SK-N-MC (cell line): ENCODE measurements around the gene CYTH3.

ENCODE experiments used
- FOXP2 ChIP-seq: optimal IDR thresholded peaks from 2 replicates; pipeline ENCODE3; 2011; ENCODE audit warnings: mild to moderate bottlenecking, moderate library complexity; ENCODE audit not compliant: insufficient read depth; ENCODE audit errors: extremely low read length, control extremely low read depth
- POLR2AphosphoS5 ChIP-seq: IDR thresholded peaks from 2 replicates; pipeline ENCODE4 v1.6.1; 2012; ENCODE audit warnings: mild to moderate bottlenecking, low read depth, low read length, borderline replicate concordance

DNA sequence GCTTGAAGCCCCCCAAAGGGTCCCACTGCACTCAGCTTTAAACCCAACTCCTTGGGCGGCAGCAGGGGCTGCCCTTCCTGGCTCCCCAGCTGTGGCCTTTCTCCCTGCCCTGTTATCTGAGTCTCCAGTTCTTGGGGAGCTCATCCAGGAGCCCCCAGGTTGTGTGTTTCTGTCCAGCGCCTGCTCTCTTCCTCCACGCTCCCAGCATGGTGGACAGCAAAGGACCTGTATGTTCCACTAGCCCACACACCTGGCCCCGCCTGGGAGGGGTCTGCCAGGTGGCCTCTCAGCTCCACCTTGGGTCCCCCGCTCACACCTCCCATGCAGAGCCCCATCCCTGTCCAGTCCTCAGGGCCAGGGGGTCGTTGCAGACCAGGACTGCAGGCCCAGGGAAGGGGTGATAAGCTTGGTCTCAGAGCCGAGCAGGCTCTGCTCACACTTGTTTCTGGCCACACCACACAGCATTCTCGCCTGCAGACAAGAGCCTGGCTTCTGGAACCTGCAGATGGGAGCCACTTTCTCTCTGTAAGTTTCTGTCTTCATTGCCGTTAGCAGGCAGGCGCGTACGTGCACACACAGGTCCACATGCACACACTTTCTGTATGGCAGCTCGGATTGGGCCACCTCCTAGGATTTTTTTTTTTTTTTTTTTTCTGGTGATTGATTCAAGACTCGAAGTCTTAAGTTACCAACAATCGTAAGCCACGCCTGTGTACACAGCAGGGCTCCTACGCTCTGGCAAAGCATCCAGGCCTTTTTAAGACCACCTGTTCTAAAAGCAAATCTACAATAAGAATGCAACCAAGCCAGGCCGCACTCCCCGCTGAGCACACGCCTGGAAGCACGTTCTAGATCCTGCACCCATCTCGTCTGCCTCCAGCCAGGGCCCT is 104.6 kb downstream of the CYTH3 start:
- no peak for TF ChIP-seq FOXP2
- no peak for TF ChIP-seq POLR2AphosphoS5
